Thyroid gland (tissue), 4 donors: ENCODE results near the gene MMD. TPM values are rescaled to one million over a fixed set of nuclear protein-coding genes. Genes with fewer than 3 reads are reported as not detected.

Source experiments
- DNase-seq, 2 donors: peaks; one replicate each; pipeline ENCODE4 v3.0.0-alpha.2; 2019
- H3K27ac ChIP-seq, 3 donors: fragments of 200-600 bp; sonication (generic); 1 replicate in 2 of 3; 2 replicates in 1 of 3; pipeline ENCODE4 v1.5.1; 2016 to 2019; ENCODE audit warnings: mild to moderate bottlenecking in 1 of 3, moderate library complexity in 1 of 3
- H3K27me3 ChIP-seq: fragments of 200-600 bp; sonication (generic); one replicate; pipeline ENCODE4 v1.5.1; 2019
- H3K36me3 ChIP-seq, 2 donors: fragments of 200-600 bp; sonication (generic); one replicate each; pipeline ENCODE4 v1.5.1; 2016 to 2019
- H3K4me1 ChIP-seq, 2 donors: fragments of 200-600 bp; sonication (generic); one replicate each; pipeline ENCODE4 v1.5.1; 2017 to 2019
- H3K4me3 ChIP-seq, 3 donors: fragments of 200-600 bp; sonication (generic); replicated peaks in 1 of 3; 1 replicate in 2 of 3; 2 replicates in 1 of 3; pipeline ENCODE4 v1.5.1; 2016; ENCODE audit warnings: mild to moderate bottlenecking in 1 of 3
- H3K9me3 ChIP-seq: fragments of 200-600 bp; sonication (generic); one replicate; pipeline ENCODE4 v1.5.1; 2017
- CTCF ChIP-seq, 6 experiments: fragments of 200-600 bp in 3 of 6; fragments of 450-650 bp in 3 of 6; sonication (generic) in 3 of 6; IDR thresholded peaks; one replicate each; pipeline ENCODE4 v1.5.1; 2016 to 2019; ENCODE audit warnings: antibody characterized with exemption in 6 of 6, mild to moderate bottlenecking in 2 of 6, inconsistent platforms in 1 of 6, moderate library complexity in 1 of 6
- POLR2A ChIP-seq, 2 donors: fragments of 450-650 bp; IDR thresholded peaks; one replicate each; pipeline ENCODE4 v1.6.1; 2017; ENCODE audit warnings: antibody characterized with exemption in 2 of 2, mild to moderate bottlenecking in 2 of 2, moderate library complexity in 1 of 2
- WGBS, 2 donors: methylation state at CpG; one replicate each; pipeline ENCODE4 v1.1.5; 2017; 5-methylcytosine and 5-hydroxymethylcytosine counted together
- intact Hi-C: fragments of 100-400 bp; cut with DNase I; formaldehyde crosslinking; loops from one replicate; pipeline ENCODE4 v1.15.1; 2023
- total RNA-seq, 4 donors: library from RNA; depleted of rRNA; stranded (reverse); fragments of >200 nt; gene quantifications; one replicate each; pipeline ENCODE4 v1.2.3, GENCODE V29; 2016

MMD gene
- total RNA-seq, 4 donors from 2014 or later = 8.9 to 21.9 (median 15.3) TPM

- peaks cover 13 to 18% of the 10 kb centered on the region in 2 donors for H3K4me1 ChIP-seq
- 31 to 35% methylated on average over 6 of the region's 6 CpGs for WGBS, 2 donors
- H3K9me3 ChIP-seq = no peaks in the 10 kb centered on the region
- DNase-seq = no peak
- TF ChIP-seq CTCF (IDR thresholded peaks at IDR 0.05) (no peak), POLR2A (IDR thresholded peaks at IDR 0.05) (no peak)
- no peaks in the 10 kb centered on the region for H3K36me3 ChIP-seq
- H3K27ac ChIP-seq = peak overlapping the region in 1 of 3 donors; percentile 85
- peak overlapping the region in 2 of 3 donors; percentile 64 to 96 for H3K4me3 ChIP-seq
- intact Hi-C loops = no loop called here
- no peaks in the 10 kb centered on the region for H3K27me3 ChIP-seq
Measured at GRCh38 chr17:55420067-55420775, 1.4 kb downstream of the MMD start.

GRCh38 chr17:55418369-55419268 lies 3.0 kb downstream of the MMD start:
- no peak overlapping the region for H3K4me3 ChIP-seq
- TF ChIP-seq POLR2A (IDR thresholded peaks at IDR 0.05) (no peak), CTCF (IDR thresholded peaks at IDR 0.05) (no peak)
- H3K27ac ChIP-seq = no peak overlapping the region
- DNase-seq = no peak
- peaks cover 18 to 32% of the 10 kb centered on the region in 2 donors for H3K4me1 ChIP-seq
- 93 to 94% methylated on average over 3 of the region's 3 CpGs for whole genome bisulfite sequencing, 2 donors
- no peaks in the 10 kb centered on the region for H3K36me3 ChIP-seq
- no peaks in the 10 kb centered on the region for H3K9me3 ChIP-seq
- no peaks in the 10 kb centered on the region for H3K27me3 ChIP-seq
- intact Hi-C loops = no loop called here

GRCh38 chr17:55417411-55418268 lies 4.0 kb downstream of the MMD start:
- intact Hi-C loops = no loop called here
- Histone ChIP-seq H3K27ac (peak overlapping the region in 1 of 3 donors; percentile 74), H3K9me3 (no peaks in the 10 kb centered on the region), H3K4me1 (peaks cover 18 to 33% of the 10 kb centered on the region in 2 donors), H3K4me3 (no peak overlapping the region), H3K27me3 (no peaks in the 10 kb centered on the region), H3K36me3 (no peaks in the 10 kb centered on the region)
- TF ChIP-seq CTCF (IDR thresholded peaks at IDR 0.05) (no peak), POLR2A (IDR thresholded peaks at IDR 0.05) (no peak)
- WGBS, 2 donors = 94 to 100% methylated on average over 4 of the region's 4 CpGs
- DNase-seq = no peak

- no peak for TF ChIP-seq POLR2A (IDR thresholded peaks at IDR 0.05)
- TF ChIP-seq CTCF (IDR thresholded peaks at IDR 0.05) = no peak
- H3K4me3 ChIP-seq = no peak overlapping the region
- H3K27me3 ChIP-seq = no peaks in the 10 kb centered on the region
- H3K27ac ChIP-seq = peak overlapping the region; percentile 2 to 74 (median 53)
- no peak for DNase-seq
- WGBS, 2 donors = 44 to 55% methylated on average over 4 of the region's 4 CpGs
- H3K36me3 ChIP-seq = no peaks in the 10 kb centered on the region
- H3K4me1 ChIP-seq = peaks cover 18 to 33% of the 10 kb centered on the region in 2 donors
- intact Hi-C loops = no loop called here
- H3K9me3 ChIP-seq = no peaks in the 10 kb centered on the region
Measured at GRCh38 chr17:55416470-55417052, 5.1 kb downstream of the MMD start.
